H1 (cell line): Measurements from ENCODE around the gene DIAPH2. TPM values are rescaled to one million over a fixed set of nuclear protein-coding genes. Genes with fewer than 3 reads are reported as not detected.

Experiments used
- CTCF ChIA-PET: fragments of 300-600 bp; sonication (Branson Sonifier 250); formaldehyde crosslinking; loops from one replicate; lab custom pipeline; 2021; ENCODE audit not compliant: partially characterized antibody; lab: Charles Lee
- POLR2A ChIA-PET: fragments of 300-600 bp; sonication (Branson Sonifier 250); formaldehyde crosslinking; loops from one replicate; lab custom pipeline; 2021; ENCODE audit warnings: inconsistent platforms; ENCODE audit not compliant: partially characterized antibody; lab: Charles Lee
- DNase-seq, 2 experiments: peaks; one replicate each; pipeline versions ENCODE4 v3.0.0 to v3.0.0-alpha.2; 2010 to 2022; ENCODE audit warnings: low spot score in 2 of 2, low read depth in 1 of 2, mixed read lengths in 1 of 2
- FAIRE-seq: peaks from 2 replicates; lab custom pipeline; 2011; peaks lifted over from hg19 to GRCh38; lab: Jason Lieb, UNC
- H2AFZ ChIP-seq: 2 replicates; pipeline ENCODE4 v1.8.1; 2012; ENCODE audit warnings: low read length, inconsistent platforms
- H2AK5ac ChIP-seq: 2 replicates; pipeline ENCODE4 v1.6.1; 2013; ENCODE audit warnings: low read depth, low read length
- H2BK120ac ChIP-seq: replicated peaks from 2 replicates; pipeline ENCODE3; 2013; ENCODE audit warnings: low read depth, low read length, inconsistent platforms
- H2BK12ac ChIP-seq: 2 replicates; pipeline ENCODE4 v1.6.1; 2013; ENCODE audit warnings: low read depth, low read length
- H2BK15ac ChIP-seq: 2 replicates; pipeline ENCODE4 v1.6.1; 2013; ENCODE audit warnings: low read length
- H2BK20ac ChIP-seq: 2 replicates; pipeline ENCODE4 v1.6.1; 2013; ENCODE audit warnings: low read length
- H2BK5ac ChIP-seq: 2 replicates; pipeline ENCODE4 v1.6.1; 2013; ENCODE audit warnings: low read depth, low read length
- H3K14ac ChIP-seq: 2 replicates; pipeline ENCODE4 v1.6.1; 2013; ENCODE audit warnings: inconsistent platforms; ENCODE audit not compliant: insufficient read length
- H3K18ac ChIP-seq: 2 replicates; pipeline ENCODE4 v1.6.1; 2013; ENCODE audit warnings: low read length; ENCODE audit errors: extremely low read depth
- H3K23ac ChIP-seq: 2 replicates; pipeline ENCODE4 v1.6.1; 2013; ENCODE audit warnings: inconsistent platforms; ENCODE audit not compliant: insufficient read length
- H3K23me2 ChIP-seq: 2 replicates; pipeline ENCODE4 v1.6.1; 2013; ENCODE audit warnings: low read depth, low read length
- H3K27ac ChIP-seq: 2 replicates; pipeline ENCODE4 v1.6.1; 2011; ENCODE audit warnings: low read depth, low read length, inconsistent platforms
- H3K27me3 ChIP-seq, 4 experiments: replicated peaks in 1 of 4; 1 replicate in 1 of 4; 2 replicates in 3 of 4; pipeline versions ENCODE4 v1.6.1 to v1.8.1; 2011 to 2013; ENCODE audit warnings: low read length in 3 of 4, mild to moderate bottlenecking in 3 of 4, inconsistent platforms in 2 of 4, mixed read lengths in 2 of 4, moderate library complexity in 1 of 4; ENCODE audit not compliant: control insufficient read depth in 3 of 4, insufficient read depth in 3 of 4; ENCODE audit errors: extremely low read depth in 1 of 4
- H3K36me3 ChIP-seq, 4 experiments: 2 replicates each; pipeline versions ENCODE4 v1.6.1 to v1.8.1; 2011 to 2013; ENCODE audit warnings: mild to moderate bottlenecking in 4 of 4, low read length in 3 of 4, moderate library complexity in 2 of 4, control low read depth in 1 of 4, inconsistent platforms in 1 of 4; ENCODE audit not compliant: insufficient read depth in 4 of 4, control insufficient read depth in 2 of 4
- H3K4ac ChIP-seq: replicated peaks from 2 replicates; pipeline ENCODE3; 2013; ENCODE audit warnings: low read length, low read depth, mixed read lengths, inconsistent platforms; ENCODE audit not compliant: insufficient read length
- H3K4me1 ChIP-seq, 4 experiments: replicated peaks in 1 of 4; 1 replicate in 1 of 4; 2 replicates in 3 of 4; pipeline versions ENCODE4 v1.6.1 to v1.8.1; 2011 to 2013; ENCODE audit warnings: low read length in 3 of 4, inconsistent platforms in 2 of 4, mixed read lengths in 1 of 4; ENCODE audit not compliant: insufficient read depth in 4 of 4, control insufficient read depth in 3 of 4
- H3K4me2 ChIP-seq, 2 experiments: 2 replicates each; pipeline versions ENCODE4 v1.6.1 to v1.8.1; 2011 to 2013; ENCODE audit warnings: low read depth in 2 of 2, low read length in 2 of 2, control low read depth in 1 of 2, inconsistent platforms in 1 of 2, mild to moderate bottlenecking in 1 of 2; ENCODE audit not compliant: insufficient read depth in 1 of 2
- H3K4me3 ChIP-seq, 4 experiments: fragments of 200-600, 300-600 bp in 1 of 4; sonication (generic), shearing (Covaris generic), sonication (Bioruptor Twin) in 1 of 4; 2 replicates each; pipeline versions ENCODE4 v1.5.1 to v1.8.1; 2011 to 2016; ENCODE audit warnings: low read length in 4 of 4, low read depth in 3 of 4, control low read depth in 2 of 4, inconsistent platforms in 2 of 4, mild to moderate bottlenecking in 2 of 4, mixed read lengths in 1 of 4, moderate library complexity in 1 of 4; ENCODE audit not compliant: insufficient read depth in 2 of 4; ENCODE audit errors: extremely low read depth in 1 of 4
- H3K56ac ChIP-seq: replicated peaks from 2 replicates; pipeline ENCODE3; 2013; ENCODE audit warnings: low read depth, mild to moderate bottlenecking, mixed read lengths, low read length, inconsistent platforms; ENCODE audit not compliant: insufficient read length
- H3K79me1 ChIP-seq: 2 replicates; pipeline ENCODE4 v1.6.1; 2013; ENCODE audit warnings: low read depth, low read length, control low read depth
- H3K79me2 ChIP-seq, 2 experiments: 2 replicates each; pipeline versions ENCODE4 v1.6.1 to v1.8.1; 2012 to 2013; ENCODE audit warnings: low read length in 2 of 2, mild to moderate bottlenecking in 2 of 2, inconsistent platforms in 1 of 2; ENCODE audit not compliant: insufficient read depth in 2 of 2, control insufficient read depth in 1 of 2
- H3K9ac ChIP-seq, 4 experiments: replicated peaks in 1 of 4; 1 replicate in 1 of 4; 2 replicates in 3 of 4; pipeline versions ENCODE4 v1.6.1 to v1.8.1; 2011 to 2013; ENCODE audit warnings: low read depth in 3 of 4, low read length in 3 of 4, control low read depth in 2 of 4, mild to moderate bottlenecking in 2 of 4, moderate library complexity in 2 of 4, inconsistent platforms in 1 of 4; ENCODE audit errors: extremely low read depth in 1 of 4
- H3K9me3 ChIP-seq, 2 experiments: 2 replicates each; pipeline versions ENCODE4 v1.6.1 to v1.8.1; 2012 to 2013; ENCODE audit warnings: mild to moderate bottlenecking in 2 of 2, moderate library complexity in 2 of 2, control low read depth in 1 of 2, inconsistent platforms in 1 of 2, low read depth in 1 of 2, low read length in 1 of 2, mixed read lengths in 1 of 2; ENCODE audit not compliant: insufficient read depth in 2 of 2
- H4K20me1 ChIP-seq, 2 experiments: replicated peaks in 1 of 2; 2 replicates each; pipeline versions ENCODE3 to v1.8.1; 2011 to 2013; ENCODE audit warnings: inconsistent platforms in 2 of 2, low read length in 2 of 2, mild to moderate bottlenecking in 1 of 2; ENCODE audit not compliant: insufficient read depth in 2 of 2, control insufficient read depth in 1 of 2
- H4K5ac ChIP-seq: 2 replicates; pipeline ENCODE4 v1.6.1; 2013; ENCODE audit warnings: low read length, low read depth, mixed read lengths, inconsistent platforms; ENCODE audit not compliant: insufficient read length
- H4K8ac ChIP-seq: 2 replicates; pipeline ENCODE4 v1.8.0; 2013; ENCODE audit warnings: mild to moderate bottlenecking, moderate library complexity, low read length, inconsistent platforms; ENCODE audit not compliant: insufficient read depth; ENCODE audit errors: extremely low read depth
- H4K91ac ChIP-seq: replicated peaks from 2 replicates; pipeline ENCODE3; 2013; ENCODE audit warnings: low read length, mixed read lengths, inconsistent platforms; ENCODE audit not compliant: insufficient read length
- ATF3 ChIP-seq: IDR thresholded peaks from 2 replicates; pipeline ENCODE4 v1.6.1; 2011; ENCODE audit warnings: low read depth, mild to moderate bottlenecking, low read length; ENCODE audit not compliant: insufficient read depth
- CBX5 ChIP-seq: fragments of 300-800, 300-1000 bp; sonication (generic); IDR thresholded peaks from 2 replicates; pipeline ENCODE4 v1.7.1; 2016; ENCODE audit warnings: antibody characterized with exemption, low read length, low read depth
- E2F6 ChIP-seq: IDR thresholded peaks from 2 replicates; pipeline ENCODE4 v1.6.1; 2012; ENCODE audit warnings: inconsistent platforms
- EP300 ChIP-seq, 2 experiments: IDR thresholded peaks; 1 replicate in 1 of 2; 2 replicates in 1 of 2; pipeline ENCODE4 v1.6.1; 2011 to 2012; ENCODE audit warnings: low read depth in 2 of 2, low read length in 2 of 2, mild to moderate bottlenecking in 2 of 2, borderline replicate concordance in 1 of 2, inconsistent platforms in 1 of 2, moderate library complexity in 1 of 2
- EZH2 ChIP-seq: fragments of 200-600 bp; sonication (generic); IDR thresholded peaks from 2 replicates; pipeline ENCODE4 v1.7.1; 2012; ENCODE audit warnings: low read depth, mild to moderate bottlenecking, moderate library complexity, low read length, inconsistent platforms; ENCODE audit not compliant: severe bottlenecking
- FOSL1 ChIP-seq: IDR thresholded peaks from 2 replicates; pipeline ENCODE4 v1.6.1; 2011; ENCODE audit warnings: mild to moderate bottlenecking, low read depth, low read length, moderate library complexity; ENCODE audit not compliant: insufficient read depth
- HDAC6 ChIP-seq: IDR thresholded peaks from one replicate; pipeline ENCODE4 v1.7.1; 2012; ENCODE audit warnings: low read depth, mild to moderate bottlenecking, inconsistent platforms, low read length, moderate library complexity
- NRF1 ChIP-seq: IDR thresholded peaks from 2 replicates; pipeline ENCODE4 v1.6.1; 2011; ENCODE audit warnings: mild to moderate bottlenecking, low read depth, low read length, improper control_type of control experiment
- PHF8 ChIP-seq: fragments of 200-600 bp; sonication (generic); conservative IDR thresholded peaks from 2 replicates; pipeline ENCODE4 v1.7.1; 2012; ENCODE audit warnings: low read depth, mild to moderate bottlenecking, inconsistent platforms, low read length, moderate library complexity
- POLR2A ChIP-seq, 2 experiments: IDR thresholded peaks; 1 replicate in 1 of 2; 2 replicates in 1 of 2; pipeline ENCODE4 v1.6.1; 2011; ENCODE audit warnings: low read depth in 2 of 2, low read length in 2 of 2, mild to moderate bottlenecking in 2 of 2; ENCODE audit errors: control extremely low read depth in 1 of 2
- RFX5 ChIP-seq: IDR thresholded peaks from 2 replicates; pipeline ENCODE4 v1.6.1; 2011; ENCODE audit warnings: low read depth, low read length, improper control_type of control experiment, borderline replicate concordance
- SAP30 ChIP-seq: fragments of 300-600 bp; sonication (generic); IDR thresholded peaks from 2 replicates; pipeline ENCODE4 v1.7.1; 2012; ENCODE audit warnings: low read length, moderate library complexity, mild to moderate bottlenecking, inconsistent platforms; ENCODE audit not compliant: insufficient read depth, insufficient replicate concordance
- YY1 ChIP-seq: IDR thresholded peaks from 2 replicates; pipeline ENCODE4 v1.6.1; 2011; ENCODE audit warnings: low read depth, mild to moderate bottlenecking, low read length
- WGBS, 2 experiments: shearing (Covaris generic) in 1 of 2; methylation state at CpG; one replicate each; pipeline versions ENCODE4 v1.1.6 to v1.1.7; 2013 to 2015; ENCODE audit warnings: low lambda C conversion rate in 2 of 2, mixed read lengths in 2 of 2, inconsistent platforms in 1 of 2, low coverage in 1 of 2, missing lambda C conversion rate in 1 of 2; ENCODE audit not compliant: insufficient replicate concordance in 2 of 2, insufficient coverage in 1 of 2, insufficient read length in 1 of 2; ENCODE audit errors: extremely low coverage in 1 of 2, missing lambda C conversion rate in 1 of 2; 5-methylcytosine and 5-hydroxymethylcytosine counted together
- polyA plus RNA-seq, 7 experiments: library from polyadenylated mRNA; depleted of rRNA in 3 of 7; stranded (reverse) in 5 of 7; unstranded in 2 of 7; fragments of >200 nt in 5 of 7; fragments of 200-250 nt in 2 of 7; gene quantifications; 1 replicate in 5 of 7; 2 replicates in 1 of 7; 4 replicates in 1 of 7; pipeline versions ENCODE4 v1.2.1 to v1.2.3, GENCODE V29; 2011 to 2013; ENCODE audit warnings: missing spikeins in 2 of 7, mixed read lengths in 2 of 7
- total RNA-seq: library from RNA; stranded (reverse); fragmentation: NEBNext Ultra II Directional; extraction: Animal tissue kit (Norgen Biotek cat#: 25700); gene quantifications from 2 replicates; pipeline ENCODE4 v1.2.1, GENCODE V29; 2021

Gene DIAPH2
- total and polyA plus RNA-seq, 2 of the 8 experiments (the other 6 are each of a cell fraction or from before 2014, with no cell fraction given): 4.4 to 24.3 TPM

GRCh38 chrX:97367125-97367524, 682.5 kb downstream of the DIAPH2 start:
- Histone ChIP-seq H3K4me3 (no peak overlapping the region), H4K20me1 (peaks cover 0 to 1% of the 10 kb centered on the region in 2 experiments), H3K14ac (no peak overlapping the region), H3K9me3 (no peaks in the 10 kb centered on the region), H3K4ac (no peak overlapping the region), H3K23ac (no peak overlapping the region), H3K9ac (no peak overlapping the region), H4K8ac (no peak overlapping the region), H2BK15ac (no peak overlapping the region), H3K18ac (no peak overlapping the region)
- no peak for DNase-seq
- TF ChIP-seq CBX5 (no peak), E2F6 (no peak), YY1 (no peak), EZH2 (no peak), FOSL1 (no peak), RFX5 (no peak), PHF8 (no peak), POLR2A (IDR thresholded peaks at IDR 0.05; ENCODE audit: control extremely low read depth in 1 of 2, low read depth in 2 of 2, low read length in 2 of 2) (no peak), NRF1 (no peak), SAP30 (no peak), EP300 (IDR thresholded peaks at IDR 0.05; ENCODE audit: borderline replicate concordance in 1 of 2, low read depth in 2 of 2, low read length in 2 of 2) (no peak), ATF3 (no peak), HDAC6 (no peak)
- TF ChIP-seq, all 59 proteins: peak for 0
- H3K56ac ChIP-seq: no peak overlapping the region
- H3K23me2 ChIP-seq: no peaks in the 10 kb centered on the region
- H2BK12ac ChIP-seq: no peak overlapping the region
- H3K4me2 ChIP-seq: no peak overlapping the region
- H2BK120ac ChIP-seq: no peak overlapping the region
- H2BK20ac ChIP-seq: no peak overlapping the region
- H4K5ac ChIP-seq: no peak overlapping the region
- no peaks in the 10 kb centered on the region for H3K79me1 ChIP-seq
- CTCF ChIA-PET: no interaction called here
- H3K27ac ChIP-seq: no peak overlapping the region
- H3K79me2 ChIP-seq: no peaks in the 10 kb centered on the region; a peak in 1 of 4 replicates
- H3K27me3 ChIP-seq: no peaks in the 10 kb centered on the region
- H2AFZ ChIP-seq: no peak overlapping the region
- no peak for FAIRE-seq
- no peak overlapping the region for H2BK5ac ChIP-seq
- no peak overlapping the region for H4K91ac ChIP-seq
- WGBS, 2 experiments: 92% methylated on average over 2 of the region's 2 CpGs; no CpG with 5 or more reads in 1 of the 2 experiments
- POLR2A ChIA-PET: no interaction called here
- H3K4me1 ChIP-seq: no peaks in the 10 kb centered on the region
- H2AK5ac ChIP-seq: no peak overlapping the region
- H3K36me3 ChIP-seq: peaks cover 0 to 7% (median 0%) of the 10 kb centered on the region in 4 experiments; a peak in 1 of 8 replicates
